ENCODE results near the gene MYH8.

The MYH8 gene

GRCh38 chr17:10380631-10381408 lies 40.9 kb downstream of the MYH8 start:
- DNase-seq (ENCODE audit: low read depth): no peak

DNA sequence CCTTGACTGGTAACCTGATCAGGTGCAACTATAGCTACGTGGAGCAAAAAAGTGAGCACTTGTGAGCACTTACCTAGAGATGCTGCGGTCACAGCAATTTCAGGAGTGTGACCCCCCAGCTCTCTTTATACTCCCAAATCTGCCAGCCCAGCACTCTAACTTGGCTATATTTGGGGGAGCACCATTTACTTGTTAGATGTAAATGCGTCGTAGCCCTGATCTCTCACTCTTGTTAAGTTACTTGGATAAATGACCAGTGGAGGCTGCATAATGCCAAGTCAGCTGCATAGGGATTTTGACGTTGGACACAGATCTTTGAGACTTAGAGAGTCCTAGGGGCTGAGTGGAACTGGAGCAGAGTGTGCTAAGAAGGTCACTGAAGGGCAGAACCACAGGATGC lies 48.8 kb downstream of the MYH8 start, which contains the start of gene MYH13:
Gene MYH13, minus strand, starts transcription at position 101 of the 400 bp plus-strand sequence. CDS start 8,476 bp downstream, outside the sequence.
- DNase-seq (ENCODE audit: low read depth): no peak

GRCh38 chr17:10370016-10370608 lies 51.6 kb downstream of the MYH8 start:
- DNase-seq (ENCODE audit: low read depth): no peak

DNA sequence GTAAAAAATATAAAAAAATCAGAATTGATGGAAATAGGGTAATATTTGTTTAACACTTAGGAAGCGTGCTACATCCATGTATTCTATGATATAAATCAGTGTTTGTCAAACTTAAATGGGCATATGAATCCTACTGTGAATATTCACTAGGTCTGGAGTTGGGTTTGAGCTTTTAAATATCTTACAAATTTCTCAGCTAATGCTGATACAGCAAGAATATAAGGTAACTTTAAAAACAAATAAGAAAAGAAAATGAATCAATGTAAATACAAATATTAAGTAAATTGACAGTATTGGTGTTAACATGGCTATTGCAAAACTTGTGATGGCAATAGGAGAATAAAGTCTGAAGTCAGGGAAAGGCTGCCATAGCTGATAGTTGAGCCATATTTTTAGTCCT lies 52.5 kb downstream of the MYH8 start:
- DNase-seq (ENCODE audit: low read depth): no peak

GRCh38 chr17:10368561-10368960 lies 53.2 kb downstream of the MYH8 start:
- no peak for DNase-seq (ENCODE audit: low read depth)

DNA sequence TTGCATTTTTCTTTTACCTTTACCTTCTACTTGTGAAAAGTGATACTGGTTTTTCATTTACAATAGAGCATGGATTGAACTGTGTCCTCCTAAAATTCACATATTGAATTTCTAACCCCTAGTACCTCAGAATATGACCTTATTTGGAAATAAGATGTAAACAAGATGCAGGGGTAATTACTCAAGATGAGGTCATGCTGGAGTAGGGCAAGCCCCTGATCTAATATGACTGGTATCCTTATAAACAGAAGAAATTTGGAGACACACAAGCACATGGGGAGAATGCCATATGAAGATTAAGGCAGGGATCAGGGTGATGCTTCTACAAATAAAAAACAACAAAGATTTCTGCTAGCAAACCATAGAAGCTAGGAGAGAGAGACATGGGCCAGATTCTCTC lies 61.2 kb downstream of the MYH8 start:
- DNase-seq (ENCODE audit: low read depth): no peak

DNA sequence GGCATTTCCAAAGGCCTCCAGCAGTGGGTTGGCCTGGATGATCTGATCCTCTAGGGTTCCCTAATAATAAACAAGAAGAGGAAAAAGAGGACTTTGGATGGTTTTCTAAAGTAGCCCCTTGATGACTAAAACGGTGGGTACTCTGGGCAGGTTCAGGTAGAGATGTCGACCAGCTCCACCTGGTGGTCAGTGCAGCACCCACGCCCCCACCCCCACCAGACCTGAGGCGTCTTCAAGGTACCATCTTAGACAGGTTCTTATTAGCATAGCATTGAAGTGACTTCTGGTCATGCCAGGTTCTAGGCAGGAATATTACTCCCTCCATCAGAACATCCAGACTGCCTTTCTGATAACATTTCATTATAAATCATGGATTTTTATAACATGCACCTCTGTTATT lies 64.0 kb downstream of the MYH8 start:
- DNase-seq (ENCODE audit: low read depth): peak; percentile 35

- no peak for DNase-seq (ENCODE audit: low read depth)
These were observed 67.1 kb downstream of the MYH8 start for GRCh38 chr17:10354651-10355050.

DNA sequence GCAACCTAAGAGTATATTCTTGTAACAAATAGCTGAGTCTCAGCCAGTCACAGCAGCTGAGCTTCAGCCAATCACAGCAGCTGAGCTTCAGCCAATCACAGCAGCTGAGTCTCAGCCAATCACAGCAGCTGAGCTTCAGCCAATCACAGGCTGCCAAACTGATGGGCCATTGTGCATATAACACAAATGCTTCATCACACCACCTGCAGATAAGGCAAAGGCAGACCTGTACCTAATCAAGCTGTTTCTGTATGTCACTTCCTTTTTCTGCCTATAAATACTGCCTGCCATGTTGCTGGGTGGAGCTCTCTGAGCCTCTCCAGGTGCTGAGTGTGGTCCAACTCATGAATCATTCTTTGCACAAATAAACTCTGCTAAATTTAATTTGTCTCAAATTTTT lies 68.9 kb downstream of the MYH8 start:
- DNase-seq (ENCODE audit: low read depth): no peak

GRCh38 chr17:10349403-10349802 lies 72.3 kb downstream of the MYH8 start:
- DNase-seq (ENCODE audit: low read depth): no peak

DNA sequence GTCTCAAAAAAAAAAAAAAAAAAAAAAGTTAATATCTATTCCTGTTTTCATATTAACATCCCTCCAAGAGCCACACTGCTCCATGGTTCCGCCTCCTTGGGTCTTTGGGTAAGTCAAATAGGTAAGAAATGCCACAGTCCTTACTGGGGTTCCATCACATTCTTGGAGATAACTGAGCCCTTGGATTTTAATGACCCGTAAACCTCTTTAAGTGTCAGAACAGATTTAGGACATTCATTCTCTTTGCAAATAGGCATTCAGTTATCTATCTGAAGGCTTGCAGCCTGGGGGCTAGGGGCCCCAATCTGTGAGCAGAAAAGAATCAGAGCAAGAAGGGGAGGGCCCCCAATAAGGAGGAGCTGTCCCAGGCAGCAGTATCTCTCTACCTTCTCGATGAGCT lies 76.9 kb downstream of the MYH8 start:
- no peak for DNase-seq (ENCODE audit: low read depth)
